WERI-Rb-1 (cell line): ENCODE results near the gene DIPK1B.

Experiments
- DNase-seq: peaks from one replicate; pipeline ENCODE4 v3.0.0-alpha.2; 2020
- H3K27ac ChIP-seq: fragments of 250-450 bp; sonication (Bioruptor Pico); 2 replicates; pipeline ENCODE4 v1.5.1; 2020; ENCODE audit warnings: mild to moderate bottlenecking, moderate library complexity
- H3K27me3 ChIP-seq: fragments of 250-450 bp; sonication (Bioruptor Pico); 2 replicates; pipeline ENCODE4 v1.5.1; 2021; ENCODE audit warnings: mild to moderate bottlenecking, low read depth, moderate library complexity; ENCODE audit not compliant: insufficient read depth, severe bottlenecking
- H3K36me3 ChIP-seq: fragments of 250-450 bp; sonication (Bioruptor Pico); 2 replicates; pipeline ENCODE4 v1.5.1; 2020; ENCODE audit warnings: mild to moderate bottlenecking, moderate library complexity
- H3K4me3 ChIP-seq: 2 replicates; pipeline ENCODE4 v1.5.1; 2011; ENCODE audit warnings: low read depth, mild to moderate bottlenecking, control low read depth, low read length
- H3K9me3 ChIP-seq: fragments of 250-450 bp; sonication (Bioruptor Pico); 2 replicates; pipeline ENCODE4 v1.5.1; 2021; ENCODE audit warnings: mild to moderate bottlenecking, moderate library complexity; ENCODE audit not compliant: severe bottlenecking
- TF ChIP-seq, protein P1 (sequence below): IDR thresholded peaks from 2 replicates; pipeline ENCODE4 v1.5.1; 2011; ENCODE audit warnings: low read depth, mild to moderate bottlenecking, control low read depth, inconsistent platforms, low read length

The DIPK1B gene

DNA sequence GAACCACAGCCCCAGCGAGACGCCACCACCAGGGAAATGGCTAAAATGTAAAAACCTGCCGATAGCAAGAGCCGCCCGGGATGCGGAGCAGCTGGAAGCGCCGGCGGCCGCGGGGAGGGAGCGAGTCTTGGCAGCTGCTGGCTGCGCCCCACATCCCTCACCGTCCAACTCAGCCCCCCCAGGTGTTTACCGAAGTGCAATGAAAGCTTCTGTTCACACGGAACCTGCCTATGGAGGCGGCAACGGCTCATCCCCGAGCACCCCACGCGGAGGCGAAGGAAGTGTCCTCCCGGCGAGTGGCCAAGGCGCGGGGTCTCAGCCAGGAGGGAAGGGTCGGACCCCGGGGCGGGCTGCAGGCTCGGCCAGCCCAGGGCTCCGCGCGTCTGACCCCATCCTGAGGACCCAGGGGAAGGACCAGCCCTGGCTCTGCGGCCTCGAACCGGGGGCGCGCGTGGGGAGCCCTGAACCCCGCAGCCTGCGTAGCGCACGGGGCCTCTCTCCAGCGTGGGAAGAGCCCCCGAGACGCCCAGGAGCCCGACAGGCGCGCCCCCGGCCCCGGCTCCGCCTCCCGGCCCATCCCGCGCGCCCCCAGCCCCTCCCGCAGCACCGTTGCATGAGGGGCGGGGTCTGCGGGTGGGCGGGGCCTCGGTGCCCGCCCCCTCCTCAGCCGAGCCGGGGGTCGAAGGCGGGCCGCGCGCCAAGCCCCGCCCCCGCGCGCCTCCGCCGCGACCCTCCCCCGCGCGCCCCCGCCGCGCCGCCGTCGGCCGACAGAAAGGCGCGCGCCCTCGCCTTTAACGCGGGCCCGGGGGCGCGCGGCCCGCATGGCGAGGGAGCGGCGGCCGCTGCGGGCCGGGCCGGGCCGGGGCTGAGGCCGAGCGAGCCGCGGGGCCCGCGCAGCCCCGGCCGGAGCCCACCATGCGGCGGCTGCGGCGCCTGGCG lies at the start of gene DIPK1B:
DIPK1B (plus strand) TSS at position 822 of the 939 bp plus-strand sequence; CDS start at position 916, 94 bp downstream.
- Histone ChIP-seq H3K4me3 (peak within 1 kb of the TSS; percentile 80), H3K9me3 (no peaks in the 10 kb centered on the region), H3K27ac (peak within 1 kb of the TSS; percentile 82), H3K27me3 (no peaks in the 10 kb centered on the region), H3K36me3 (peaks cover 14% of the 10 kb centered on the region)
- DNase-seq = peak; percentile 66
- TF ChIP-seq, protein P1, sequence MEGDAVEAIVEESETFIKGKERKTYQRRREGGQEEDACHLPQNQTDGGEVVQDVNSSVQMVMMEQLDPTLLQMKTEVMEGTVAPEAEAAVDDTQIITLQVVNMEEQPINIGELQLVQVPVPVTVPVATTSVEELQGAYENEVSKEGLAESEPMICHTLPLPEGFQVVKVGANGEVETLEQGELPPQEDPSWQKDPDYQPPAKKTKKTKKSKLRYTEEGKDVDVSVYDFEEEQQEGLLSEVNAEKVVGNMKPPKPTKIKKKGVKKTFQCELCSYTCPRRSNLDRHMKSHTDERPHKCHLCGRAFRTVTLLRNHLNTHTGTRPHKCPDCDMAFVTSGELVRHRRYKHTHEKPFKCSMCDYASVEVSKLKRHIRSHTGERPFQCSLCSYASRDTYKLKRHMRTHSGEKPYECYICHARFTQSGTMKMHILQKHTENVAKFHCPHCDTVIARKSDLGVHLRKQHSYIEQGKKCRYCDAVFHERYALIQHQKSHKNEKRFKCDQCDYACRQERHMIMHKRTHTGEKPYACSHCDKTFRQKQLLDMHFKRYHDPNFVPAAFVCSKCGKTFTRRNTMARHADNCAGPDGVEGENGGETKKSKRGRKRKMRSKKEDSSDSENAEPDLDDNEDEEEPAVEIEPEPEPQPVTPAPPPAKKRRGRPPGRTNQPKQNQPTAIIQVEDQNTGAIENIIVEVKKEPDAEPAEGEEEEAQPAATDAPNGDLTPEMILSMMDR = no peak

DNA sequence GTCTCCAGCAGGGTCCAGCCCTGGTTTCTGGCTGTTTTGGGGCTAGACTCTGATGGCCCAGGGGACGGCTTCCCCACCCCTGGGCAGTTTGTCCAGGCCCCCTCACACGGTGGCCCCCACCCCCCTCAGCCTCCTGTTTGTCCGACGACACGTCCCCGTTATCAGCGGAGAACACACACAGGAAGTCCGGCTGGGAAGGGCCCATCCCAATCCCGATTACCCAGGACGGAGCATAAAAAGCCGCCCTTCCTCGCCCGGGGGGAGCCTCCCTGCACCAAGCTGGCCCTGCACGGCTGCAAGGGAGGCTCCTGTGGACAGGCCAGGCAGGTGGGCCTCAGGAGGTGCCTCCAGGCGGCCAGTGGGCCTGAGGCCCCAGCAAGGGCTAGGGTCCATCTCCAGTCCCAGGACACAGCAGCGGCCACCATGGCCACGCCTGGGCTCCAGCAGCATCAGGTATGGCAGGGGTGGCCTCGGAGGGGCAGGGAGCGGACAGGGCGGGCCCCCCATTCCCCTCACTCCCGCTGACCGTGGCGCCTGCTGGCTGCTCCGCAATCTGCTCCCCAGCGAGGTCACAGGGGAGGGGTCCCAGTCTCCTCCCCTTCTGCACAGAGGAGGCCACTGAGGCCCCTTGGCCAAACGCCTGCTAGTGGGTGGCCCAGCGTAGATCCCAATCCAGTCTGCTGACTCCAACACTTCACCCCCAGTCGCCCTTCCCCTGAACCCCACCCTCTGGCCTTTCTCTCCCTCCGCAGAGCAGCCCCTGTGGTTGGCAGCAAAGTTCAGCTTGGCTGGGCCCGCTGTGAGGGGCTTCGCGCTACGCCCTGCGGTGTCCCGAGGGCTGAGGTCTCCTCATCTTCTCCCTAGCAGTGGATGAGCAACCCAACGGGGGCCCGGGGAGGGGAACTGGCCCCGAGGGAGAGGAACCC lies 49.5 kb upstream of the DIPK1B start, which contains the start of gene EGFL7:
EGFL7 (plus strand) TSS at position 261 of the 926 bp plus-strand sequence. CDS start 5,367 bp downstream, outside the sequence.
- H3K36me3 ChIP-seq = no peaks in the 10 kb centered on the region
- TF ChIP-seq, protein P1 = no peak
- H3K27ac ChIP-seq = no peak within 1 kb of the TSS
- no peaks in the 10 kb centered on the region for H3K27me3 ChIP-seq
- H3K9me3 ChIP-seq = no peaks in the 10 kb centered on the region
- H3K4me3 ChIP-seq = no peak within 1 kb of the TSS
- no peak for DNase-seq

DNA sequence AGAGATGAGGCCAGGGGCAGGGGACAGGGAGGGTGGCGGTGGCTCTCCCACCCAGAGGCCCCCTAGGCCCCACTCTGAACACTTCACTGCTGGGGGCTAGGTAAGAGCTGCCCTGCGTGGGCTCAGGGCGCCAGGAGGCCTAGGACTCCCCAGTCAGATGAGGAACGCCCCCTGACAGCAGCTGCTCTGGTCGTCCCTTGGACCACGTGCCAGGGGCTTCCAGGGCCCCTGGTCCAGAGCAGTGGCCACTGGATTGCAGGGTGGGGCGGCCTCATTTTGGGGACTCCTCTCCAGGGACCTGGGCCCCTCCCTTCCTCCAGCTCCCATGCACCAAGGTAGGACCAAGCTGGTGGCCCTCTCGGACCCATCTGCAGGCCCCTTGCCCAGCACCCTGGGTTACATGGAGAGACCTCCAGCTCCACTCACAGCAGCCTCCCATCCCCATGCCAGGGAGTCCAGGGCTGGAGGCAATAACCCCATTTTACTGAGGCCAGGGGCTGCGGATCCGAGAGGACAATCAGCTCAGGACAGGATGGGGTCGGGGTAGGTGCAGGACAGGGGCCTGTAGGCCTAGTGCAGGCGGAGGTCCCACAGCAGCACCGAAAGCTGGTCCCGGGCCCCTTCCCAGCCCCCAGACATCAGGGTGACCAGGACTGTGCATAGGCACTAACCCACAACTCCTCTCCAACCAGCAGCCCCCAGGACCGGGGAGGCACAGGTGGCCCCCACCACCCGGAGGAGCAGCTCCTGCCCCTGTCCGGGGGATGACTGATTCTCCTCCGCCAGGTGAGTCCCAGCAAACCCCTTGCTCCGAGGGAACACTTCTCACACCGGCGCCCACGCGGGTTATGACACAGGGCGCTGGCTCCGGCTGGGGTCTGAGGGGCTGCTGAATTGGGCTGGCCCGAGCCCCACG lies 48.1 kb upstream of the DIPK1B start:
- no peaks in the 10 kb centered on the region for H3K9me3 ChIP-seq
- no peaks in the 10 kb centered on the region for H3K36me3 ChIP-seq
- no peak overlapping the region for H3K27ac ChIP-seq
- H3K27me3 ChIP-seq = no peaks in the 10 kb centered on the region
- H3K4me3 ChIP-seq = no peak overlapping the region
- DNase-seq = no peak
- TF ChIP-seq, protein P1 = no peak

DNA sequence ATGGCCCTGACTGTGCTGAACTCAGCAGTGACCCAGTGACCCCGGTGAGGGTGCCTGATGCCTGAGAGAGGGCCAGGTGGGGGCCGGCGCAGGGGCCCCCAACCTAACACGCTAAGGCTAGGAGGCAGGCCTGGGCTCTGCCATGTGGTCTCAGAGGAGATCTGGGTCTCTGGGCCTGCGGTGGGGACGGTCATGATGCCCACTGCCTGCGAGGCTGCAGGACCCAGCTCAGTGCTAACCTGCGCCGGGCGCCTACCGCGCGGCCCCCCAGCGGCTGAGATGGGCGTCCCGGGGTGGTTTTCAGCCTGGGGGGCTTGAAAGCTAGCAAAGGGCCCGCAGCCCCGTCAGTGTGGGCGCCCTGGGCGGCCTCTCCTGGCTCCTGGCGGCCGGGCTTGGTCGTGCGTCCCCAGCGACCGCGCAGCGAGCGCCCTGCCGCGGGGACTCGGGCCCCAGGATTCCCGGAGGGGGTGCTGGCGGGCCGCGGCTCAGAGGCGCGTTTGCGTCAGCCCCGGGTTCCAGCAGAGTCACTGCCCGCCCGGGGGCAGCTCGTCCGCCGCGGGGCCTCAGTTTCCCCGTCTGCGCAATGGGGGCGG lies 47.2 kb upstream of the DIPK1B start:
- TF ChIP-seq, protein P1 = peak; percentile 36
- peak; percentile 46 for DNase-seq
- H3K36me3 ChIP-seq = no peaks in the 10 kb centered on the region
- H3K9me3 ChIP-seq = no peaks in the 10 kb centered on the region
- peak overlapping the region; percentile 44 for H3K4me3 ChIP-seq
- H3K27me3 ChIP-seq = no peaks in the 10 kb centered on the region
- H3K27ac ChIP-seq = peak overlapping the region; percentile 52
